B cell (primary cell): ENCODE data around the gene PRXL2A. TPM values are rescaled to one million over a fixed set of nuclear protein-coding genes. Genes with fewer than 3 reads are reported as not detected.

Experiments
- ATAC-seq: fragments of 200-7000 bp; cut with Tn5 transposase; one replicate; pipeline ENCODE4 v1.10.0; 2021; ENCODE audit warnings: low read depth, mild to moderate bottlenecking, moderate number of reproducible peaks, moderate library complexity
- CTCF ChIA-PET: fragments of 350-600 bp; sonication (Branson Sonifier 250); formaldehyde crosslinking; loops from one replicate; lab custom pipeline; 2021; ENCODE audit warnings: antibody characterized with exemption, inconsistent platforms; lab: Charles Lee
- POLR2A ChIA-PET: fragments of 350-600 bp; sonication (Branson Sonifier 250); formaldehyde crosslinking; loops from one replicate; lab custom pipeline; 2021; ENCODE audit warnings: antibody characterized with exemption; lab: Charles Lee
- DNase-seq: peaks from one replicate; pipeline ENCODE4 v3.0.0; 2013
- H2AFZ ChIP-seq: 2 replicates; pipeline ENCODE4 v1.6.1; 2012; ENCODE audit warnings: mild to moderate bottlenecking, low read depth, low read length; ENCODE audit not compliant: insufficient read depth, poor library complexity, severe bottlenecking
- H3K27ac ChIP-seq, 2 donors: 1 replicate in 1 of 2; 2 replicates in 1 of 2; pipeline ENCODE4 v1.5.1; 2012 to 2013; ENCODE audit warnings: low read length in 2 of 2, mild to moderate bottlenecking in 2 of 2, moderate library complexity in 1 of 2
- H3K27me3 ChIP-seq, 4 experiments: fragments of 200-600 bp in 1 of 4; sonication (generic) in 1 of 4; replicated peaks in 1 of 4; 1 replicate in 2 of 4; 2 replicates in 2 of 4; pipeline versions ENCODE4 v1.6.1 to v1.7.0; 2013 to 2016; ENCODE audit warnings: low read length in 3 of 4, mild to moderate bottlenecking in 2 of 4, mixed read lengths in 1 of 4, moderate library complexity in 1 of 4; ENCODE audit not compliant: insufficient read depth in 4 of 4, control insufficient read depth in 3 of 4; ENCODE audit errors: control extremely low read depth in 1 of 4
- H3K36me3 ChIP-seq, 2 experiments: replicated peaks in 1 of 2; 1 replicate in 1 of 2; 2 replicates in 1 of 2; pipeline versions ENCODE4 v1.6.1 to v1.7.1; 2013; ENCODE audit warnings: low read length in 1 of 2; ENCODE audit not compliant: insufficient read depth in 2 of 2, control insufficient read depth in 1 of 2; ENCODE audit errors: control extremely low read depth in 1 of 2, extremely low read depth in 1 of 2
- H3K4me1 ChIP-seq, 2 donors: fragments of 200-600 bp in 1 of 2; sonication (generic) in 1 of 2; 1 replicate in 1 of 2; 2 replicates in 1 of 2; pipeline versions ENCODE4 v1.5.1 to v1.6.1; 2013 to 2017; ENCODE audit warnings: low read length in 2 of 2; ENCODE audit not compliant: control insufficient read depth in 2 of 2, insufficient read depth in 2 of 2
- H3K4me2 ChIP-seq: replicated peaks from 2 replicates; pipeline ENCODE3; 2012; ENCODE audit warnings: mild to moderate bottlenecking, low read depth, low read length; ENCODE audit not compliant: poor library complexity, severe bottlenecking
- H3K4me3 ChIP-seq, 5 experiments: fragments of 200-600 bp in 1 of 5; sonication (generic) in 1 of 5; 1 replicate in 3 of 5; 2 replicates in 2 of 5; pipeline versions ENCODE4 v1.5.1 to v1.7.0; 2011 to 2016; ENCODE audit warnings: low read length in 4 of 5, mild to moderate bottlenecking in 4 of 5, low read depth in 2 of 5, control low read depth in 1 of 5, moderate library complexity in 1 of 5; ENCODE audit not compliant: insufficient read depth in 1 of 5; ENCODE audit errors: control extremely low read depth in 1 of 5, extremely low read depth in 1 of 5
- H3K79me2 ChIP-seq: fragments of 200-600 bp; sonication (generic); one replicate; pipeline ENCODE4 v1.6.0; 2016; ENCODE audit warnings: low read length; ENCODE audit not compliant: control insufficient read depth, insufficient read depth
- H3K9ac ChIP-seq: fragments of 200-600 bp; sonication (generic); 2 replicates; pipeline ENCODE4 v1.6.1; 2017; ENCODE audit warnings: mild to moderate bottlenecking, low read length, moderate library complexity
- H3K9me3 ChIP-seq, 3 donors: one replicate each; pipeline versions ENCODE4 v1.6.1 to v1.7.1; 2013; ENCODE audit warnings: low read length in 2 of 3; ENCODE audit not compliant: control insufficient read depth in 2 of 3, insufficient read depth in 1 of 3; ENCODE audit errors: control extremely low read depth in 1 of 3
- H4K20me1 ChIP-seq: 2 replicates; pipeline ENCODE4 v1.6.0; 2012; ENCODE audit warnings: mild to moderate bottlenecking, low read length; ENCODE audit not compliant: insufficient read depth, control insufficient read depth, poor library complexity, severe bottlenecking
- H3K27ac Mint-ChIP-seq: one replicate; pipeline ENCODE4 v1.8.0; 2021; ENCODE audit warnings: mixed read lengths
- H3K27me3 Mint-ChIP-seq: one replicate; pipeline ENCODE4 v1.8.0; 2021; ENCODE audit warnings: mixed read lengths
- H3K4me1 Mint-ChIP-seq: one replicate; pipeline ENCODE4 v1.8.0; 2021; ENCODE audit warnings: mixed read lengths
- H3K4me3 Mint-ChIP-seq: one replicate; pipeline ENCODE4 v1.8.0; 2021; ENCODE audit warnings: mixed read lengths
- H3K9me3 Mint-ChIP-seq: one replicate; pipeline ENCODE4 v1.8.0; 2022; ENCODE audit warnings: mixed read lengths; ENCODE audit not compliant: insufficient read depth
- CTCF ChIP-seq: fragments of 200-600 bp; IDR thresholded peaks from one replicate; pipeline ENCODE4 v1.8.0; 2022; ENCODE audit warnings: antibody characterized with exemption, mild to moderate bottlenecking
- EZH2 ChIP-seq: IDR thresholded peaks from 2 replicates; pipeline ENCODE4 v1.6.1; 2012; ENCODE audit warnings: borderline replicate concordance, low read depth, mild to moderate bottlenecking, moderate library complexity, low read length; ENCODE audit not compliant: insufficient read depth, poor library complexity, severe bottlenecking
- WGBS: methylation state at CpG from one replicate; pipeline ENCODE4 v1.1.5; 2013; ENCODE audit warnings: missing lambda C conversion rate; ENCODE audit not compliant: insufficient coverage; 5-methylcytosine and 5-hydroxymethylcytosine counted together
- intact Hi-C: fragments of 100-400 bp; cut with micrococcal nuclease; formaldehyde crosslinking; loops from one replicate; pipeline ENCODE4 v1.10.0; 2022
- polyA plus RNA-seq: library from polyadenylated mRNA; depleted of rRNA; stranded (reverse); fragments of >200 nt; gene quantifications from 2 replicates; pipeline ENCODE4 v1.2.3, GENCODE V29; 2012
- total RNA-seq, 2 donors: library from RNA; stranded (reverse); fragments of 120-200 nt in 1 of 2; gene quantifications; 1 replicate in 1 of 2; 2 replicates in 1 of 2; pipeline versions ENCODE4 v1.2.3 to v1.2.4, GENCODE V29; 2013 to 2022

Gene PRXL2A
- total and polyA plus RNA-seq, 2 donors (not counting 1 experiment from before 2014, with no cell fraction given): 2.8 to 9.4 TPM

- intact Hi-C loops: no loop called here
- CTCF ChIA-PET: interaction anchor here (0.8 to 1.0 kb wide), 2 partner anchors 25 to 36 kb away, joined by 3 read pairs; no protein-coding TSS in a partner anchor
- no peak for DNase-seq
Measured at GRCh38 chr10:80480852-80481251, 72.5 kb downstream of the PRXL2A start.

GRCh38 chr10:80484243-80484642 lies 75.9 kb downstream of the PRXL2A start:
- CTCF ChIA-PET: interaction anchor here (1.0 to 2.4 kb wide), 2 partner anchors 16 to 21 kb away, joined by 6 to 10 read pairs; no protein-coding TSS in a partner anchor
- Mint-ChIP-seq H3K27ac (no peak overlapping the region), H3K9me3 (no peaks in the 10 kb centered on the region), H3K27me3 (no peaks in the 10 kb centered on the region), H3K4me3 (no peak overlapping the region), H3K4me1 (peaks cover 48% of the 10 kb centered on the region)
- Histone ChIP-seq H2AFZ (no peak overlapping the region), H3K36me3 (peaks cover 5 to 9% of the 10 kb centered on the region in 2 experiments), H3K27ac (no peak overlapping the region), H3K9me3 (no peaks in the 10 kb centered on the region), H3K9ac (no peak overlapping the region), H3K4me1 (peaks cover 8 to 28% of the 10 kb centered on the region in 2 donors), H4K20me1 (peaks cover 57% of the 10 kb centered on the region), H3K79me2 (peaks cover 75% of the 10 kb centered on the region), H3K4me2 (no peak overlapping the region), H3K4me3 (no peak overlapping the region), H3K27me3 (no peaks in the 10 kb centered on the region)
- intact Hi-C loops: no loop called here
- 100% methylated on average over 2 of the region's 6 CpGs for WGBS
- DNase-seq (no peak), ATAC-seq (no peak)
- POLR2A ChIA-PET: no interaction called here
- TF ChIP-seq CTCF (no peak), EZH2 (no peak)

More at GRCh38 chr10:80480852-80481251, 72.5 kb downstream of the PRXL2A start:
- peaks cover 0 to 10% (median 5%) of the 10 kb centered on the region in 3 donors for H3K9me3 ChIP-seq
- Mint-ChIP-seq H3K27ac (no peak overlapping the region), H3K4me3 (no peak overlapping the region), H3K9me3 (no peaks in the 10 kb centered on the region), H3K27me3 (no peaks in the 10 kb centered on the region), H3K4me1 (peaks cover 31% of the 10 kb centered on the region)
- H3K79me2 ChIP-seq: peaks cover 72% of the 10 kb centered on the region
- H2AFZ ChIP-seq: no peak overlapping the region
- 100% methylated on average over 3 of the region's 5 CpGs for WGBS
- H3K27me3 ChIP-seq: no peaks in the 10 kb centered on the region
- no peak for TF ChIP-seq CTCF
- TF ChIP-seq EZH2: no peak
- H3K4me1 ChIP-seq: peaks cover 2 to 8% of the 10 kb centered on the region in 2 donors
- no peak for ATAC-seq
- H3K36me3 ChIP-seq: peaks cover 2 to 9% of the 10 kb centered on the region in 2 experiments
- no peak overlapping the region for H3K27ac ChIP-seq
- no peak overlapping the region for H3K9ac ChIP-seq
- H4K20me1 ChIP-seq: peaks cover 33% of the 10 kb centered on the region
- H3K4me3 ChIP-seq: no peak overlapping the region
- POLR2A ChIA-PET: no interaction called here
- H3K4me2 ChIP-seq: no peak overlapping the region
